Neural cell (in vitro differentiated cells): ENCODE data around the gene DGKA. TPM values are rescaled to one million over a fixed set of nuclear protein-coding genes. Genes with fewer than 3 reads are reported as not detected.
"Not testable (repeated sequence)": the region's sequence is repeated elsewhere in the genome, so short reads cannot be mapped to it uniquely, and the experiment has no call there.

Experiments
- H2AFZ ChIP-seq: fragments of 200-600, 300-800 bp; sonication (generic), shearing (Covaris generic); 2 replicates; pipeline ENCODE4 v1.6.0; 2014; ENCODE audit warnings: low read depth, mild to moderate bottlenecking, antibody characterized with exemption, low read length, moderate library complexity
- H3F3A ChIP-seq: fragments of 200-600 bp; shearing (Covaris generic); 2 replicates; pipeline ENCODE4 v1.6.1; 2016; ENCODE audit warnings: mild to moderate bottlenecking, moderate library complexity, mixed read lengths, antibody characterized with exemption, low read length; ENCODE audit not compliant: insufficient read depth, poor library complexity, severe bottlenecking
- H3K27ac ChIP-seq: fragments of 200-600, 300-800 bp; sonication (generic), shearing (Covaris generic); 2 replicates; pipeline ENCODE4 v1.5.1; 2014; ENCODE audit warnings: mild to moderate bottlenecking, low read length, moderate library complexity
- H3K27me3 ChIP-seq: fragments of 300-800, 200-600 bp; sonication (generic), shearing (Covaris generic); 2 replicates; pipeline ENCODE4 v1.6.0; 2014; ENCODE audit warnings: mild to moderate bottlenecking, low read depth, low read length, moderate library complexity; ENCODE audit not compliant: insufficient read depth
- H3K36me3 ChIP-seq: fragments of 300-800, 200-600 bp; sonication (generic), shearing (Covaris generic); 2 replicates; pipeline ENCODE4 v1.5.1; 2014; ENCODE audit warnings: mild to moderate bottlenecking, antibody characterized with exemption, low read length, moderate library complexity; ENCODE audit not compliant: insufficient read depth
- H3K4me2 ChIP-seq: fragments of 300-800, 200-600 bp; sonication (generic), shearing (Covaris generic); 2 replicates; pipeline ENCODE4 v1.6.0; 2014; ENCODE audit warnings: mild to moderate bottlenecking, low read length
- H3K4me3 ChIP-seq: fragments of 300-800, 200-600 bp; sonication (generic), shearing (Covaris generic); 2 replicates; pipeline ENCODE4 v1.5.1; 2014; ENCODE audit warnings: mild to moderate bottlenecking, low read length, moderate library complexity
- H3K79me2 ChIP-seq: fragments of 200-600 bp; shearing (Covaris generic); replicated peaks from 2 replicates; pipeline ENCODE4 v1.6.0; 2014; ENCODE audit warnings: mild to moderate bottlenecking, low read length, moderate library complexity; ENCODE audit not compliant: insufficient read depth
- H3K9ac ChIP-seq: fragments of 300-800, 200-600 bp; sonication (generic), shearing (Covaris generic); 2 replicates; pipeline ENCODE4 v1.6.1; 2016; ENCODE audit warnings: mild to moderate bottlenecking, low read length, mixed read lengths
- H3K9me2 ChIP-seq: fragments of 200-600 bp; shearing (Covaris generic); 2 replicates; pipeline ENCODE4 v1.6.1; 2016; ENCODE audit warnings: mild to moderate bottlenecking, low read length, mixed read lengths; ENCODE audit not compliant: insufficient read depth
- H3K9me3 ChIP-seq: fragments of 200-600, 300-800 bp; sonication (generic), shearing (Covaris generic); 2 replicates; pipeline ENCODE4 v1.6.1; 2016; ENCODE audit warnings: mild to moderate bottlenecking, mixed run types, low read length, moderate library complexity, mixed read lengths
- H4K20me1 ChIP-seq: fragments of 200-600 bp; shearing (Covaris generic); 2 replicates; pipeline ENCODE4 v1.6.1; 2016; ENCODE audit warnings: mild to moderate bottlenecking, mixed run types; ENCODE audit not compliant: insufficient read depth
- EP300 ChIP-seq: fragments of 450-650 bp; conservative IDR thresholded peaks from 2 replicates; pipeline ENCODE4 v1.6.1; 2014; ENCODE audit warnings: antibody characterized with exemption, mild to moderate bottlenecking, moderate library complexity; ENCODE audit not compliant: poor library complexity, severe bottlenecking
- EZH2 ChIP-seq: fragments of 200-600, 300-800 bp; shearing (Covaris generic), sonication (generic); IDR thresholded peaks from 2 replicates; pipeline ENCODE4 v1.6.1; 2014; ENCODE audit warnings: antibody characterized with exemption, low read length, borderline replicate concordance, mild to moderate bottlenecking; ENCODE audit not compliant: insufficient read depth, poor library complexity, severe bottlenecking
- RAD21 ChIP-seq: fragments of 450-650 bp; conservative IDR thresholded peaks from 2 replicates; pipeline ENCODE4 v1.6.1; 2014; ENCODE audit warnings: antibody characterized with exemption, mild to moderate bottlenecking, moderate library complexity
- SMC3 ChIP-seq: fragments of 450-650 bp; conservative IDR thresholded peaks from 2 replicates; pipeline ENCODE4 v1.6.1; 2014; ENCODE audit warnings: antibody characterized with exemption, mild to moderate bottlenecking, moderate library complexity; ENCODE audit not compliant: poor library complexity
- TAF1 ChIP-seq: IDR thresholded peaks from 2 replicates; pipeline ENCODE4 v1.6.1; 2012; ENCODE audit warnings: low read depth
- polyA plus RNA-seq: library from polyadenylated mRNA; depleted of rRNA; stranded (reverse); fragments of >200 nt; gene quantifications from 2 replicates; pipeline ENCODE4 v1.2.3, GENCODE V29; 2014

Gene DGKA
- polyA plus RNA-seq, 1 donor from 2014 or later: 1.1 TPM

DNA sequence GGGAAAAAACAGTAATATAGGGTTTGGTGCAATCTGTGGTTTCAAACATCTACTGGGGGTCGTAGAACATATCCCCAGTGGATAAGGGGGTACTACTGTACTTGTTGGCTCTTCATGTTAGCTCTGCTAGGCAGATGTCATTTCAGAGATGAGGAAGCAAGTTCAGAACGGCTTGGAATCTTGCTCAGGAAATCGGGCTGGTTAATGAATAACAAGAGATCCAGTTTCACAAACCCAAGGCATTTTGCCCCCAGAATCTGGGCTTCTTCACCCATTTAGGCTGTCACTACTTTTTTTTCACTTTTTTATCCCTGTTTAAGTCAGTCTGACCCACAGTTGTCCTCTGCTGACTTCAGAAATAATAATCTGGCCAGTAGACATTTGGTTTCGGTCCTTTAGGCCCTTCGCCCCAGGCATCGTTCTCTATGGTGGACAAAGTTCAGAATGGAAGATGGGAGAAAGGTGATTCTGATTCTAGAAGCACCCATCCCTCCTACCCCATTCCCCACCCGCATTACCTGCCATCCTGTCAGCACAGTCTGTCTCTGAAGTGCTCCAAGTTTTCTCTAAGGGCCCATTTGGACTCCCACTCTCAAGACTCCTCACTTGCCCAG, 70.6 kb downstream of the DGKA start:
- Histone ChIP-seq H3K79me2 (peaks cover 4% of the 10 kb centered on the region), H3K4me2 (no peak overlapping the region), H3K9ac (no peak overlapping the region), H3K9me3 (no peaks in the 10 kb centered on the region), H3K9me2 (no peaks in the 10 kb centered on the region), H3F3A (no peaks in the 10 kb centered on the region), H3K27ac (no peak overlapping the region), H3K27me3 (no peaks in the 10 kb centered on the region), H3K4me3 (no peak overlapping the region), H3K36me3 (no peaks in the 10 kb centered on the region), H2AFZ (no peak overlapping the region), H4K20me1 (no peaks in the 10 kb centered on the region)
- no peak for TF ChIP-seq RAD21
- TF ChIP-seq SMC3: no peak
- TF ChIP-seq EZH2: no peak
- no peak for TF ChIP-seq TAF1
- TF ChIP-seq EP300: no peak

DNA sequence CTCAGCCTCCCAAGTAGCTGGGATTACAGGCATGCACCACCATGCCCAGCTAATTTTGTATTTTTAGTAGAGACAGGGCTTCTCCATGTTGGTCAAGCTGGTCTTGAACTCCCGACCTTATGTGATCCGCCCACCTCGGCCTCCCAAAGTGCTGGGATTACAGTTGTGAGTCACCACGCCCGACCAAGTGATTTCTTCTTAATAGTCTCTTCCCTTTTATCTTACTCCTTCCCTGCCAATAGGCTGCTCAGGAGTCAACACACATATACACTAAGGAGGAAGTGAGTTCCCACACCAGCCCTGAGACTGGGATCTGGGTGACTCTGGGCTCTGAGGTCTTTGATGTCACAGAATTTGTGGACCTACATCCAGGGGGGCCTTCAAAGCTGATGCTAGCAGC, 72.4 kb downstream of the DGKA start:
- H3F3A ChIP-seq, H3K4me3 ChIP-seq, H3K27me3 ChIP-seq, H3K79me2 ChIP-seq, H3K9ac ChIP-seq, H3K27ac ChIP-seq, H4K20me1 ChIP-seq, H3K4me2 ChIP-seq, H3K9me3 ChIP-seq, H3K9me2 ChIP-seq, H2AFZ ChIP-seq, H3K36me3 ChIP-seq: not testable (repeated sequence)

Other genes starting within 250 kb of the DGKA start
- 13.5 and 17.1 TPM in 2 replicates for gene ITGA7, start 223.3 kb upstream of the DGKA start, polyA plus RNA-seq
- gene BLOC1S1, start 215.1 kb upstream of the DGKA start, polyA plus RNA-seq: 217 and 261 TPM in 2 replicates
- gene RDH5, start 210.8 kb upstream of the DGKA start, polyA plus RNA-seq: 3.4 and 6.6 TPM in 2 replicates
- 217 and 246 TPM in 2 replicates for gene CD63, start 202.2 kb upstream of the DGKA start, polyA plus RNA-seq
- 14.7 and 16.0 TPM in 2 replicates for gene GDF11, start 188.0 kb upstream of the DGKA start, polyA plus RNA-seq
- gene SARNP, start 113.4 kb upstream of the DGKA start, polyA plus RNA-seq: 245 and 332 TPM in 2 replicates
- gene ORMDL2, start 113.1 kb upstream of the DGKA start, polyA plus RNA-seq: 6.1 and 11.5 TPM in 2 replicates
- 45.0 and 46.4 TPM in 2 replicates for gene DNAJC14, start 101.6 kb upstream of the DGKA start, polyA plus RNA-seq
- gene MMP19, start 88.2 kb upstream of the DGKA start, polyA plus RNA-seq: not detected in 2 replicates
- 45.7 and 49.3 TPM in 2 replicates for gene PYM1, start 3.3 kb upstream of the DGKA start, polyA plus RNA-seq
- not detected in 2 replicates for gene PMEL, start 34.9 kb downstream of the DGKA start, polyA plus RNA-seq
- gene CDK2, start 35.7 kb downstream of the DGKA start, polyA plus RNA-seq: 2.3 and 2.6 TPM in 2 replicates
- gene RAB5B, start 42.9 kb downstream of the DGKA start, polyA plus RNA-seq: 39.6 and 43.9 TPM in 2 replicates
- 13.1 and 20.4 TPM in 2 replicates for gene SUOX, start 66.1 kb downstream of the DGKA start, polyA plus RNA-seq
- gene IKZF4, start 89.9 kb downstream of the DGKA start, polyA plus RNA-seq: 4.8 and 5.0 TPM in 2 replicates
- 598 and 686 TPM in 2 replicates for gene RPS26, start 110.8 kb downstream of the DGKA start, polyA plus RNA-seq
- 0.58 and 0.78 TPM in 2 replicates for gene ERBB3, start 149.0 kb downstream of the DGKA start, polyA plus RNA-seq
- gene PA2G4, start 173.4 kb downstream of the DGKA start, polyA plus RNA-seq: 109 and 115 TPM in 2 replicates
- gene RPL41, start 185.5 kb downstream of the DGKA start, polyA plus RNA-seq: 1,970 and 2,186 TPM in 2 replicates
- 6.7 and 11.3 TPM in 2 replicates for gene ZC3H10, start 187.1 kb downstream of the DGKA start, polyA plus RNA-seq
- gene ESYT1, start 197.1 kb downstream of the DGKA start, polyA plus RNA-seq: 19.6 and 25.1 TPM in 2 replicates
- 369 and 376 TPM in 2 replicates for gene MYL6B, start 221.4 kb downstream of the DGKA start, polyA plus RNA-seq
- 2,918 and 3,234 TPM in 2 replicates for gene MYL6, start 227.2 kb downstream of the DGKA start, polyA plus RNA-seq